GM19395 (cell line): ENCODE measurements around the gene ABHD2.
"Not testable (repeated sequence)": the region's sequence is repeated elsewhere in the genome, so short reads cannot be mapped to it uniquely, and the experiment has no call there.

ENCODE experiments used
- ATAC-seq: cut with Tn5 transposase; IDR thresholded peaks from one replicate; pipeline ENCODE4 v1.9.1; 2021; ENCODE audit warnings: mild to moderate bottlenecking, moderate library complexity; ENCODE audit not compliant: unreplicated experiment

The ABHD2 gene

GRCh38 chr15:89119489-89120478 lies 31.5 kb downstream of the ABHD2 start:
- no peak for ATAC-seq

GRCh38 chr15:89120479-89121000 lies 32.3 kb downstream of the ABHD2 start:
- ATAC-seq: not testable (repeated sequence)

GRCh38 chr15:89121414-89121813 lies 33.2 kb downstream of the ABHD2 start:
- ATAC-seq: no peak

GRCh38 chr15:89122505-89123180 lies 34.4 kb downstream of the ABHD2 start:
- ATAC-seq: no peak

GRCh38 chr15:89123181-89123525 lies 34.9 kb downstream of the ABHD2 start:
- ATAC-seq: no peak

- ATAC-seq: no peak
Measured at GRCh38 chr15:89125088-89125826, 37.0 kb downstream of the ABHD2 start.

- no peak for ATAC-seq
Measured at GRCh38 chr15:89126009-89126408, 37.8 kb downstream of the ABHD2 start.

- ATAC-seq: no peak
Measured at GRCh38 chr15:89127054-89127702, 38.9 kb downstream of the ABHD2 start.

GRCh38 chr15:89128320-89129122 lies 40.3 kb downstream of the ABHD2 start:
- ATAC-seq: no peak

GRCh38 chr15:89129123-89129815 lies 41.0 kb downstream of the ABHD2 start:
- no peak for ATAC-seq

- ATAC-seq: no peak
Measured at GRCh38 chr15:89129816-89130134, 41.5 kb downstream of the ABHD2 start.

GRCh38 chr15:89130201-89130600 lies 41.9 kb downstream of the ABHD2 start:
- ATAC-seq: peak; percentile 95

- no peak for ATAC-seq
Measured at GRCh38 chr15:89131731-89132130, 43.5 kb downstream of the ABHD2 start.

GRCh38 chr15:89132611-89133507 lies 44.6 kb downstream of the ABHD2 start:
- ATAC-seq: no peak

GRCh38 chr15:89135387-89136077 lies 47.3 kb downstream of the ABHD2 start:
- ATAC-seq: not testable (repeated sequence)

- ATAC-seq: no peak
Measured at GRCh38 chr15:89136078-89136806, 48.0 kb downstream of the ABHD2 start.
